Aorta (tissue), 5 donors: ENCODE data around the gene ARHGAP29. TPM values are rescaled to one million over a fixed set of nuclear protein-coding genes. Genes with fewer than 3 reads are reported as not detected.
"Not testable (repeated sequence)": the region's sequence is repeated elsewhere in the genome, so short reads cannot be mapped to it uniquely, and the experiment has no call there.

Experiments used
- ATAC-seq: fragments of 200-7000 bp; cut with Tn5 transposase; one replicate; pipeline ENCODE4 v1.9.1; 2022; ENCODE audit warnings: moderate library complexity; ENCODE audit not compliant: low FRiP score
- DNase-seq, 2 donors: peaks; one replicate each; pipeline ENCODE4 v3.0.0-alpha.2; 2020
- H3K27ac ChIP-seq, 2 donors: one replicate each; pipeline ENCODE4 v1.5.1; 2013; ENCODE audit warnings: low read length in 2 of 2, mild to moderate bottlenecking in 2 of 2, moderate library complexity in 2 of 2, control low read depth in 1 of 2, inconsistent platforms in 1 of 2, low read depth in 1 of 2
- H3K27me3 ChIP-seq, 2 donors: one replicate each; pipeline ENCODE4 v1.6.1; 2013; ENCODE audit warnings: control low read depth in 1 of 2, low read length in 1 of 2, mild to moderate bottlenecking in 1 of 2, moderate library complexity in 1 of 2; ENCODE audit not compliant: insufficient read depth in 2 of 2, control insufficient read depth in 1 of 2
- H3K36me3 ChIP-seq, 2 donors: one replicate each; pipeline ENCODE4 v1.6.1; 2013; ENCODE audit warnings: control low read depth in 1 of 2, low read length in 1 of 2, mild to moderate bottlenecking in 1 of 2; ENCODE audit not compliant: insufficient read depth in 2 of 2, control insufficient read depth in 1 of 2
- H3K4me1 ChIP-seq, 2 donors: one replicate each; pipeline ENCODE4 v1.6.1; 2013; ENCODE audit warnings: low read length in 2 of 2, control low read depth in 1 of 2, mild to moderate bottlenecking in 1 of 2, moderate library complexity in 1 of 2; ENCODE audit not compliant: insufficient read depth in 2 of 2, control insufficient read depth in 1 of 2
- H3K4me3 ChIP-seq, 2 donors: one replicate each; pipeline ENCODE4 v1.5.1; 2013; ENCODE audit warnings: low read length in 2 of 2, control low read depth in 1 of 2, mild to moderate bottlenecking in 1 of 2
- H3K9me3 ChIP-seq: one replicate; pipeline ENCODE4 v1.6.1; 2013; ENCODE audit warnings: mild to moderate bottlenecking, low read length; ENCODE audit not compliant: control insufficient read depth
- WGBS, 2 donors: extraction: QIAGEN DNeasy Blood & Tissue Kit; methylation state at CpG; one replicate each; pipeline ENCODE4 v1.1.7; 2013; 5-methylcytosine and 5-hydroxymethylcytosine counted together
- intact Hi-C, 2 donors: fragments of 100-400 bp; cut with DNase I; formaldehyde crosslinking; loops; one replicate each; pipeline versions ENCODE4 v1.14.2 to v1.15.0; 2022
- polyA plus RNA-seq, 2 donors: library from polyadenylated mRNA; stranded (reverse); fragments of 200-250 nt; gene quantifications; one replicate each; pipeline ENCODE4 v1.2.3, GENCODE V29; 2013
- total RNA-seq, 2 donors: library from RNA; stranded (reverse); fragmentation: NEBNext Ultra II Directional; extraction: Animal tissue kit (Norgen Biotek cat#: 25700); gene quantifications; one replicate each; pipeline ENCODE4 v1.2.1, GENCODE V29; 2021
- donor health status: healthy with polysubstance abuse.
- donor health status: Bipolar disorder and iron deficiency.
- donor health status: DM: no; HTN: no; CAD: no.
- donor health status: DM: no; HTN: no; CAD: no.
- donor health status: DM: yes; HTN: yes; CAD: no.

Gene ARHGAP29
- total and polyA plus RNA-seq, 4 donors: 6.8 to 65.4 (median 29.5) TPM

DNA sequence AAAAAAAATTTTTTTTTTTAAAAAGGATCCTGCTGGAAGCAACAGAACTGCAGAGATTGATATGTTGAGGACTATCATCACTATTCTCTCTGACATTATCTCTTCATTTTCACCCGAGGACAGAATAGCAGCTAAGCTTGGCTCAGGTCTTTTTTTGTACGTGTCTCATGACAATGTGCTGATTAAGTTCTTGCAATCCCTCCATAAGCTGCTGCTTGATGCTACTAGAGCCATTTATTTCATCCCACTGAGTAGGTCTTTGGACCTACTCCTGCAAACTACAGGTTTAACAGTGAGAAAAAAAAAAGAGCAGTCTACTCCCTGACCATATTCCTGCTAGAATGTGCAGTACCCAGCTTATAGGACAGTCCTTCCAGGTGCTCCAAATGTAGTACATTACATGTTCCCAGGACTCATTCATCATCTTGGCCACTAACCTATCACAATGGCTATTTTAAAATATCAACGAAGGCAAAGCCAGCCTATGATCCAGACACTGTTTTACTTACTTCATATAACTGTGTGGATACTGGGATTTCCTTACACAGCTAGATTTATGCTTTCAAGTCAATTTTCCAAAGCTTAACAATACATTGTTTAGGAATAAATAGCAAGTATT, 54.1 kb downstream of the ARHGAP29 start:
- DNase-seq: no peak
- peaks cover 0 to 11% of the 10 kb centered on the region in 2 donors for H3K36me3 ChIP-seq
- intact Hi-C loops: loop anchor here in 1 of 2 donors (10.0 kb wide), 1 partner anchor 119 kb away; no protein-coding TSS in a partner anchor
- no peak overlapping the region for H3K4me3 ChIP-seq
- H3K4me1 ChIP-seq: no peaks in the 10 kb centered on the region
- 60 to 67% methylated on average over 3 of the region's 3 CpGs for WGBS, 2 donors
- no peaks in the 10 kb centered on the region for H3K27me3 ChIP-seq
- H3K27ac ChIP-seq: no peak overlapping the region
- no peaks in the 10 kb centered on the region for H3K9me3 ChIP-seq
- ATAC-seq: no peak

DNA sequence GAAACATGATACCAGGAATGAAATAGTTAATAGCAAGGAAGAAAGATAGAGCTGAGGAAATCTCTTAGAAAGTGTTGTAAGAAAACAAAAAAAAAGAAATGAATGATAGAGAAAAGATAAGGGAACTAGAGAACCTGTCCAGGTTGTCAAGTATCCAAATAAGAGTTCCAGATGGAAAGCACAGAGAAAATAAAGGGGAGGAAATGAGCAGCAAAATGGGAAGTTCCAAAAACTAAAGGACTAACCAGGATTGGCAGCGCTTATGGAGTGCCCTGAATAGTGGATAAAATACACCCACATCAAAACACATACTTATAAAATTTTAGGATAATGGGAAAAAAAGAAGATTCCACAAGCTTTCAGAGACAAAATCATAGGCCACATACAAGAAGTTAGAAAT, 55.2 kb downstream of the ARHGAP29 start:
- H3K9me3 ChIP-seq: no peaks in the 10 kb centered on the region
- peaks cover 0 to 13% of the 10 kb centered on the region in 2 donors for H3K36me3 ChIP-seq
- intact Hi-C loops: loop anchor here in 1 of 2 donors (10.0 kb wide), 1 partner anchor 117 kb away; no protein-coding TSS in a partner anchor
- H3K27ac ChIP-seq: no peak overlapping the region
- no peaks in the 10 kb centered on the region for H3K4me1 ChIP-seq
- no peaks in the 10 kb centered on the region for H3K27me3 ChIP-seq
- ATAC-seq: no peak
- DNase-seq: no peak
- 50 to 51% methylated on average over 1 of the region's 1 CpG for WGBS, 2 donors
- no peak overlapping the region for H3K4me3 ChIP-seq

DNA sequence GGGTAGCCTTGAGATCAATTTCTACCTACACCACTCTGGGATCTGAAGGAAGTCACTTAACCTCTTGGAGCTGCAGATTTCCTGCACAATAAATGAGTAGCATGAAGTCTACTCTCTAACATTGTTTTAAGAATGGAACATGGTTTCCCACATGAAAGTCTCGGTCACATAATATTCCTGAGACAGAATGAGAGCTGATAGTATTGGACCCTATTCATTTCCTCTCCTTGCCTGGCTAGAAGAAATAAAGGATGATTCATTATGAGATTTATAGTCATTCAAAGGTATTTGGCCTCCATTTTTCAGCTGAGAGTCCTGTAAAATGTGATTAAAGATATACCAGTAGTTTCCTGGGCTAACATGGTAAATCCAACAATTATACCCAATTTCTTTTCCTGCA, 56.7 kb downstream of the ARHGAP29 start:
- Histone ChIP-seq H3K36me3 (peaks cover 0 to 13% of the 10 kb centered on the region in 2 donors), H3K27me3 (no peaks in the 10 kb centered on the region), H3K9me3 (no peaks in the 10 kb centered on the region), H3K4me1 (no peaks in the 10 kb centered on the region), H3K4me3 (no peak overlapping the region), H3K27ac (no peak overlapping the region)
- DNase-seq: no peak
- no peak for ATAC-seq
- intact Hi-C loops: loop anchor here in 1 of 2 donors (10.0 kb wide), 1 partner anchor 116 kb away; no protein-coding TSS in a partner anchor
- 94 to 100% methylated on average over 1 of the region's 1 CpG for WGBS, 2 donors

DNA sequence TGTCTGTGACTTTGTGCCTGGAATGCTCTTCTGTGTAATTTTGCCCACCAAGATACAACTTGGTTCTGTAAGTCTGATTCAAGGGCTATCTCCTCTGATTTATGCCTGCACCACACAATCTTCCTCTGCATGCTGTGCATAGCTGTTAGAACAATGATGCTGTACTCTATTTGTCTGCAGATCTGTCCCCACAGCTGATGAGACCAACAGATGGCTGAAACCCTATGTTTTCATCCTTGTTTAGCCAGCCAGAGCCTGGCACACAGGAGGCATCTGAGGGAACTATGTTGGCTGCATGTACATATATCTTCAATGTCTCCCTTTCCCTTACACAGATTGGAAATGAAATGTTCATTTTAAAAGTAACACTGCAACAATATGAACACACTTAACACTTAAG, 58.5 kb downstream of the ARHGAP29 start:
- no peaks in the 10 kb centered on the region for H3K9me3 ChIP-seq

DNA sequence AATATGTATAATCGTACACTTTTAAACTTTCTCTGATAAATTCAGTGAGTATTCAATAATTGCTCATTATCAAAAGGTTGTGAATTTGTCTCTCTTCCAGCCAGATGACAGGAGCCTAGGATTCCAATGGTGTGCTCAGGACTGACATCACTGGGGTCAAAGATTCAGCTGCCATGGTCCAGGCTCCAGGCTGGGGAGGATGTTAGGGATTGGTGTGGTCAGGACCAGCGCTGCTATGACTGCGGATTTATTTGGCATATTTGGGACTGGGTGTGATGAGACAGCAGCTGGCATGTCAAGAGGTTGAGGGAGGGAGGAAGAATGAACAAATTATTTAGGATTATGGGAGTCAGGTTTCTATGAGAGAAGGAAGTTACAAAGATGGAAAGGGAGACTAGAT, 68.3 kb downstream of the ARHGAP29 start:
- WGBS, 2 donors: 91 to 93% methylated on average over 3 of the region's 3 CpGs
- H3K4me1 ChIP-seq: no peaks in the 10 kb centered on the region
- H3K27ac ChIP-seq: no peak overlapping the region
- intact Hi-C loops: no loop called here
- ATAC-seq (no peak), DNase-seq (no peak)
- no peaks in the 10 kb centered on the region for H3K9me3 ChIP-seq
- H3K36me3 ChIP-seq: peaks cover 0 to 4% of the 10 kb centered on the region in 2 donors
- no peak overlapping the region for H3K4me3 ChIP-seq
- H3K27me3 ChIP-seq: no peaks in the 10 kb centered on the region

More for the DNA sequence above, 58.5 kb downstream of the ARHGAP29 start:
- Histone ChIP-seq H3K27me3 (no peaks in the 10 kb centered on the region), H3K27ac (no peak overlapping the region), H3K4me3 (no peak overlapping the region), H3K36me3 (peaks cover 0 to 14% of the 10 kb centered on the region in 2 donors), H3K4me1 (no peaks in the 10 kb centered on the region)
- no peak for ATAC-seq
- DNase-seq: no peak
- intact Hi-C loops: no loop called here

DNA sequence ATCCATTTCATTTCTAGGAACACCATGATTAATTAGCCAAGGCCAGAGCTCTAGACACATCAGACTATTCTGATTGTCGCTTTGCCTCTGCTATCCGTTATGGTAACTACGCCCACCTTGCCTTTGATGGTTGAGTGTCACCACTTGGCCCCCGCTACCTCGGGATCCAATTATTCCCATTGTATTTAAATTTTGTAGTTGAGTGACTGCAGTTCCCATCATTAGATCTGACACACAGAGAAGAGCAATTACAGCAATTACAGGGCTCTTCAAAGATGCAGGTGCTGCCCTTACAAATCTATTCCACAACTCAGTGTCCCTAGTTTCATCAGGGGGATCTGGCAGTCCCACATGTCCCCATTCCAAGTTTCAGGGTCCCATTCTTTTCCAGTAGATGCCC, 71.5 kb downstream of the ARHGAP29 start:
- intact Hi-C loops: no loop called here
- no peak for DNase-seq
- WGBS, 2 donors: 95 to 98% methylated on average over 5 of the region's 5 CpGs
- H3K4me3 ChIP-seq: no peak overlapping the region
- H3K27ac ChIP-seq: no peak overlapping the region
- no peaks in the 10 kb centered on the region for H3K27me3 ChIP-seq
- no peaks in the 10 kb centered on the region for H3K36me3 ChIP-seq
- H3K9me3 ChIP-seq: peaks cover 2% of the 10 kb centered on the region
- ATAC-seq: no peak
- peaks cover 0 to 1% of the 10 kb centered on the region in 2 donors for H3K4me1 ChIP-seq

DNA sequence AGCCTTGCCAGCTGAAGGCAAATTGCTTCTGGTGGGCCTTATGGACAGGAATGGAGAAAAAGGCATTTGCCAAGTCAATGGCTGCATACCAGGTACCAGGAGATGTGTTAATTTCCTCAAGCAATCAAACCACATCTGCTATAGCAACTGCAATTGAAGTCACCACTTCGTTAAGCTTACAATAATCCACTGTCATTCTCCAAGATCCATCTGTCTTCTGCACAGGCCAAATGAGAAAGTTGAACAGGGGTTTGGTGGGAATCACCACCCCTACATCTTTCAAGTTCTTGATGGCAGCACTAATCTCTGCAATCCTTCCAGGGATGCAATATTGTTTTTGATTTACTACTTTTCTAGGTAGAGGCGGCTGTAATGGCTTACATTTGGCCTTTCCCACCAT, 72.5 kb downstream of the ARHGAP29 start:
- DNase-seq, H3K36me3 ChIP-seq, H3K4me1 ChIP-seq, H3K4me3 ChIP-seq, H3K27me3 ChIP-seq, ATAC-seq, intact Hi-C loops, H3K9me3 ChIP-seq, H3K27ac ChIP-seq: not testable (repeated sequence)
- 83 to 86% methylated on average over 2 of the region's 2 CpGs for WGBS, 2 donors

DNA sequence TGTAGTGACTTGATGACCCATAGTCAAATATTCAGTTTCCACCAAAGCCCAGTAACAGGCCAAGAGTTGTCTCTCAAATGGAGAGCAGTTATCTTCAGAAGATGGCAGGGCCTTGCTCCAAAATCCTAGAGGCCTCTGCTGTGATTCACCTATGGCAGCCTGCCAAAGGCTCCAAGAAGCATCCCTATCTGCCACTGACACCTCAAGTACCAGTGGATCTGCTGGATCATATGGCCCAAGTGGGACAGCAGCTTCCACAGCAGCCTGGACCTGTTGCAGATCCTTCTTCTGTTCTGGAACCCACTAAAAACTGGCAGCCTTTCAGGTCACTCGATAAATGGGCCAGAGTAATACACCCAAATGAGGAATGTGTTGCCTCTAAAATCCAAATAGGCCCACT, 73.3 kb downstream of the ARHGAP29 start:
- intact Hi-C loops, H3K27ac ChIP-seq, H3K4me3 ChIP-seq, DNase-seq, H3K9me3 ChIP-seq, ATAC-seq, H3K36me3 ChIP-seq, H3K4me1 ChIP-seq, H3K27me3 ChIP-seq: not testable (repeated sequence)
- WGBS, 2 donors: 80 to 83% methylated on average over 1 of the region's 1 CpG

DNA sequence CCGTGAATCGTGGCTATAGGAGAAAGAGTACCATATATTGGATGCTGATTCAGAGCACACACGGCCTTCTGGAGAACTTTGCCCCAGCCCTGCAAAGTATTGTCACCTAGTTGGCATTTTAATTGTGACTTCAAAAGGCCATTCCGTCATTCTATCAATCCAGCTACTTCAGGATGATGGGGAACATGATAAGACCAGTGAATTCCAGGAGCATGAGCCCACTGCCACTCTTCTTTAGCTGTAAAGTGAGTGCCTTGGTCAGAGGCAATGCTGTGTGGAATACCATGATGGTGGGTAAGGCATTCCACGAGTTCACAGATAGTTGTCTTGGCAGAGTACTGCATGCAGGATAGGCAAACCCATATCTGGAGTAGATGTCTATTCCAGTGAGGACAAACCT, 74.1 kb downstream of the ARHGAP29 start:
- 90 to 92% methylated on average over 5 of the region's 5 CpGs for WGBS, 2 donors
- DNase-seq, H3K9me3 ChIP-seq, intact Hi-C loops, ATAC-seq, H3K27me3 ChIP-seq, H3K4me3 ChIP-seq, H3K36me3 ChIP-seq, H3K4me1 ChIP-seq, H3K27ac ChIP-seq: not testable (repeated sequence)
